ENCODE data around the gene RCAN2.

RCAN2 gene

DNA sequence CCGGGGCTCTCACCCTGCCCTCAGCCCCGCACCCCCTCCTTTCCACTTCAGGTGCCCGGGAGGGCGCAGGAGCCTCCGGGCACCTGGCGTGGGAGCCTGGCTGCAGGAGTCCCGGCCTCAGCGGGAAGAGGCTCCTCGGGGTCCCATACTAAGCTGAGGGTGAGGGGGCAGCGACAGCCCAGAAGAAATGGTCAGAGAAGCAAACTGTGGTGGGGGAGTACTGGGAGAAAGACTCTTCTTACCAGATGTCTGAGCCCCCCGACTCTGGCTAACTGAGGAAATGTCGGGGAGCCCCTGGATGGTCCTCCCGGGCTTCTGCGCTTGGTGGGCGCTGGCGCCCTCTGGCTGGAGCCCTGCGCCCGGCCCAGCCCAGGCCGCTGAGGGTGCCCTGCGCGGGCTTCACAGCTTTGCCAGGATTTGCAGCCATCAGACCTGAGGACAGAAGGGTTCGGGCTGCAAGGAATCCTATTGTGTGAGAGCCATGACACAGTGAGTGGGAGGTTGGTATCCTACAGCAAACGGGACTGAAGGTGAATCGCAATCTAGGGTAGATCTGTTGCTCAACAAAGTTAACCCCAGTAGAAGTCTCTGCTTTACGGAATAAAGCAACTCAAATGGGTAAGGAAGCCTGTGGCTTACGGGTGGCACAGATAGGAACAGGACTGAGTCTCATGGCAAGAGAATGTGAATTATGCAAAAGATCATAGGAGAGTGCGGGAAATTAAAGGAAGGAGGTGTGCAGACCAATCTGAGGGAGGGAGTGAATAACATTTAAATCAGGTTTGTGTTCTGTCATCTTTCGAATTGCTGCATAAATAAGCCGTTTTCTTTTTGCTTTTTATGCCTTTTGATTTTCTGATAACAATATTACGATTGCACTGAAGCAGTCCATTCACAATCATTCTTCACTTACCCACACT, 639 bp upstream of the RCAN2 start:
- DNase-seq = no peak

DNA sequence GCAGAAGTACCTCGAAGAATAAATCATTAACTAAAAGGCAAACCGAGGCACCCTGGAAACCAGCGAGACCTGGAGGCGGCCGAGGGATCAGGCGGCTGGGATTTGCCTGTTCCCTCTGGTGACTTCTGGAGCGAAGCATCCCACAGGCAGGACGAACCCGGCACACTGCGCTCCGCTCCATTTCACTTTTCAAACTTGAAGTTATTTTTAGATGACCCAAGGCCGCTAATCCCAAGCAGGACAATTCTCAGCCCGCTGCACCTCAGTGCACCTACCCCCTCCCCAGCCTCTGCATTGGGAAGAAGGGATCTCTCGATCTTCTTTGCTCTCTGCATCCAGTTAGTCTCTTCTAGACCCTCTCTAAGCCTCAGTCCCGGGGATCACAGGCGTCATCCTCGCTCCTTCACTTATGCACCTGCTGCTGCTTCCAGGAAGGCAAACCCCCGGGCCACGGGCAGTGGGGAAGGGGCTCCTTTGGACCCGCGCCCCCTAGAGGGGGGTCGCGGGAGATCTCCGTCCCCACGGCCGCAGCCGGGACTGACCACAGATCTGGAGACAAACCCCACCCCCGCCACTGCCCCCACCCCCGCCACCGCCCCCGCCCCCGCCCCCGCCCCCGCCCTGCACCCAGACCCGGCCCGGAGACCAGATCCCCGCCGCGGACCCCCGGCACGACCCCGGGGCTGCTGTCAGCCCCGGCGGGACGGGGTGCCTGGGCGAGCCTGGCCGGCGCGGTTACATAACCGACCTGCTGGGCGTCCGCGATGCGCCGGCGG, 636 bp downstream of the RCAN2 start:
- DNase-seq = no peak

DNA sequence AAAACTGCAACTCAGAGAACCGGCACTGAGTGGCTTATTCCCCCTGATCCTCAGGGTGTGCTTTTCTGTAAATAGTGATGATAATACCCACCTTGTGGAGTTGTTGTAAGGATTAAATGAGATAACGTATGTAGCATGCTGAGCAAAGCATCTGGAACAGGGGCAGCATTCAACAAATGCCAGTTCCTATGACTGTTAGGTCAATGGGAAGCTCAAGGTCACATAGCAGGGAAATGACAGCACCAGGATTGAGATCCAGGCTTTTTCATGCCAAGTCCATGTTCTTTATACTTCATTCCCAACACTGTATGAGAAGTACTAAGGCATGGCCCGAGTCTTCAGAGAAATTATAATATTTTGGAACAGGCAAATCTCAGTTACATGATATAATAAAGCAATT, 5.1 kb downstream of the RCAN2 start:
- no peak for DNase-seq

DNA sequence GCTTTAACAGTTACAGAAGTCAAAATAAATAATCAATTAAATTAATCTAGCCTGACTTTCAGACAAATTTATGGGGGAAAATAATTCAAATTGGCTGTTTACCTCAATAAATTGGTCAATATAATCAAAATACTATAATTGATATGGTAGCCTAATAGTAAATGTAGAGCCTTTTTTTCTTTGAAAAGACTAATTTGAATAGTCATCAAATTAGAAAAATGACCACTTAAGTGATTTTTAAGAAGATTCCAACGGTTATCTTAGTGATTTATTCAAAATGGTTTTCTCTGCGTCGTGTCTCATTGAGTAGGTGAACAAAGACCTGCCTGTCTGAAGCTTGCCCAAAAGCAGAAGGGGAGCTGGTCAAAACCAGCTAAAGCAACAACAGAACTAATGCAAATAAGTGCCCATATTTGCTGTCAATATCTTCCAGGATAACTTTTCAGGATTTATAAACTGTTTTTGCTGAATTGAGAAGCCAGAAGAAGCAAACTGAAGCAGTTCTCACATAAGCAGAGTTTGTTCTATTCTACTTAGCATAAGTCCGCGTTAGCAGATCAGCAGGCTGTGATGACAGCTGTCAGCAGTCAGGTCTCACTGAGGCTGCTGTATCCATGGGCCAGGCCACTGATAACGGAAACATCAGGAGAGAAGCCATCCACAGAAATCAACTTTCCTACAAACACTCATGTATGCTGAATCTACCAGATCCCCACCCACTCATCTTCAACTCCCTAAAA, 7.0 kb downstream of the RCAN2 start:
- no peak for DNase-seq

DNA sequence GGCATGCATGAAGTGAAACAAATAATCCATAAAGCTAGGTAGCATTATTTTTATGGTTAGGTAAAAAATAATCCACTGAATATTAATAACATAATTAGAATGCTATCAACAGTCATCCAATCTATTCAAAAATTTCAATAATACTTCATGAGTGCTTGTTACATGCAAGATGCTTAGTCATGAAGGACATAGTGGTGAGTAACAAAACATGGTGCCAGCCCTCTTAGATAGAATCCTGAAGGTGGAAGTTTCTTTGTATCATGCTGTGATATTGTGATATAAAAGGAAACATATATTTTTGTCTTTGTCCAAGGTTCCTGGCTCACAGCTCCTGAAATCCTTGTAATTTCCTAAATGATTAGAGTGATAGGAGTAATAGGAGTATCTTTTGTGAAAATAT, 14.9 kb downstream of the RCAN2 start:
- DNase-seq = no peak

GRCh38 chr6:46473881-46474280, 17.4 kb downstream of the RCAN2 start:
- no peak for DNase-seq

- no peak for DNase-seq
Observed at GRCh38 chr6:46472243-46472642, 19.0 kb downstream of the RCAN2 start.

DNA sequence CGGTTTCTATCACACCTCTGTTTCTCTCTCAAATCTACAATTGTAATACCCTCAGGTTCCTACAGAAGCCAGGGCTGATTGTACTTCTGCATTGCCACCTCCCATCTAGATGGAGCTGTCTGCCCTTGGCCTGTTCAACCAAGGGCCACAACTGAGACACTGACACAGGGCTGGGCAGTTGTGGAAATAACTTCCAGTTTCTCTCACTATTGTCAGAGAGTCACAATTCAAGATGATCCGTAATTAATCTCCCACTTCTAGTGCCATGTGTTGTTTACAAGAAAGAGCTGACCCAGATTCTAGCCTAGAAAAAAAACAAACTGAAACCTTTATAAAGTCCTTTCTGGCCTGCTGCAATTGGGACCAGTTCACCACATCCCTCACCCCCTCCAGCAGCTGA, 22.2 kb downstream of the RCAN2 start:
- DNase-seq = no peak

DNA sequence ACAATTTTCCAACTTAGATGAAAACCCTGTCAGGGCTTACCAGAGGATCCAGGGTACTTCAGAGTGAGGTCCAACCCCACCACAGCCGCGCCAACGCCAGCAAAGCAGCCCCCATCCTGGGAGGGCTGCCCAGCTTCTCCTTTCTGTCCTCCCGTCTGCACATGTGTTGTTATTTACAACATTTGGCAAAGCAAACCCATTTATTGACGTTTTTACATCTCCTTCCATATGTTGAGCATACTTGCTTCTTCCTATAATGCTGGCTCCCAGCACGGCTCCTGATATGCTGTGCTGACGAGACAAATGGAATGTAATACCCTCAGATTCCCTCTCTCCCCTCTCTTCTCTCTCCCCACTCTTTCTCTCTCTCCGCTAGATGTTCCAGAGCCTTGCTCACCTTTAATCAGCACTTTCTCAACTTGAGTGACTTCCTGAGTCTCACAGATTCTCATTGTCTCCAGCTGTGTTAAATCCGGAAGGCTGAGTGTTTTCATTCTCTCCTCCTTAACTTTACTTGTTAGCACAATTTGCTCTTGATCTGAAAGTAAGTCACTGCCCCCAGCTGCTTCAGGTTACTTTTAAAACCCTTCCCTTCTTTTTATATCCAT, 22.7 kb downstream of the RCAN2 start:
- no peak for DNase-seq

DNA sequence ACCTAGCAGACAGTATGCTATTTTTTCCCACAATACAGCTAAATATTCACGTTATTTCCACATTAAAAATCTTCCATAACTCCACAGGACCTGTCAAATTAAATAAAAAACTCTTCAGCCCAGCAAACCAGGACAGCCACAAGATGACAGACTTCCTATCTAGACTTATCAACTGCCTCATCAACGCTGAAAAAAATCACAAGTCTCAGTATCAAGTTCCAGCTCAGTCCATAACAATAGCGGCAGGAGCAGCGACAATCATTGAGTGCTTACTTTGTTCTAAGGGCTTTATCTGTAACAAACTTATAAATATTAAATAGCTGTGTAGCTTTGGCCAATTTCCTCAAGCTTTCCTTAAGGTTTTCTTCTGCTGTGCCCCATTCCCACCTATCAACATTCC, 24.7 kb downstream of the RCAN2 start:
- no peak for DNase-seq

DNA sequence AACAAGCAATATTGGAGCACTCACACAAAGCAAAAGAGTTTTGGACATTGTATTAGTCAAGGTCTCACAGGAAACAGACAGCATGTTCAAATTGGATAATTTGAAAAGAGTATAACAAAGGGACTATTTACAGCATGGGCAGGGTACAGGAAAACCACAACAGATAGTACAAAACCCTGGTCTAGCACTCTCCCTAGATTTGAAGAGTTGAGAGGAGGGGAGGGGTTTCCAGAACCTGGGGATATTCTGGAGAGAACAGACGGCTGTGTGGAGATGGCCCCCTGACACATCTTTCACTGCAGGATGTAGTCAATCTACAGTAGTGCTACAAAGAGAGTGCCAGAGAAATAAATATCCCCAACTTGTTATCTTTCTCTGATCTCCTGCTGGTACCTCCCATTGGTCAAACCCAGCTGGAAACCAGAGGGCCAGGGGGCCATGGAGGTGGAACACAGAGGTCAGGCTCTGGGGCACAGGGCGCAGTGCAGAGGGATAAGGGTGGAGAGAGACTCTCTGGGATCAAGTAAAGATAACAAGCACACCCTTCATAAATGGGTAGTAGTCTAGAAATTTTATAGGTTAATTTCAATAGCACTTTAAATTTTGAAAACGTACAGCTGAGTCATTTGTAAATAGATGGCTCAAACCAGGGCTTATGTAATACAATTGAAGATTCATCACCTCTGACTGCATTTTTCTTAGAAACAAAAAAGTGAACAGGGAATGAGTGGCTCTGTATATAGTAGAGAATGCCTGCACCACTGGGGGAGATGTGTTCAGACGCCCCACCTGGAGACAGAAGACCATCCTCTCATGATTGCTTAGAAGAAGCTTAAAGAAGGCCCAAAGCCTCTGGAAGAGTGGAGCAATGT, 25.7 kb downstream of the RCAN2 start:
- DNase-seq = no peak

DNA sequence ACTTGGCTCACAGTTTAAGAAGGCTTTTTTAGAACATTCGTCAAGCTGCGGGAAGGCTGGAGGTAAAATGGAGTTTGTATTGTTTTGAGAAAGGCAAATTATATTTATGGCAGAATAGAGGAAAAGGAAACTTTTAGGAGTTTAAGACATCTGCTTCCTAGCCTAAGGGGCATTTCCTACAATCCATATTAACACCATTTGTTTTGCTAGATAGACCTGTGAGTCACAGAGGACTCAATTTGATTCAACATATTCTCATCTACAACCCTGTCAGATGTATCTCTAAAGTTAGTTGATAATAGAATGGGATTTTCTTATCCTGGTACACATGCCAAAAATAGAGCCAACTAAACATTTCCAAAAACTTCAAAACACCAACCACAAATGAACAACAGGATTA, 35.0 kb downstream of the RCAN2 start:
- DNase-seq = no peak

DNA sequence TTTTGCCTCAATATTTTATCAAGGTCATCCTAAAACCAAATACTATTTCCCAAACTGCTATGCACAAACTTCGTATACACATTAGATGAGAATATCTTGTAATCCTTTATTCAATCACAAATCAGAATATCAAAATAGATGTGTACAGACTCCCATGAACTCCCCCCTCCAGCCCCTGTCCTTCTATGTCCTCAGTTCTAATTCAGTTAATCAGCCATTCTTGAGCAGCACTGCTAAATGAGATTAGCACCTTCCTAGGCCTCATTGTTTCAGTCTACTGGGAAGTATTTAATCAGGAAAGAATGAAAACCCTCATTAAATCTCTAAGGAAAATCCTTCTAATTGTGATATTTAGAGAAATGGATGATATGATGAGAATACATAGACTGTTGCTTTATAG, 36.6 kb downstream of the RCAN2 start:
- DNase-seq = no peak

- DNase-seq = no peak
Observed at GRCh38 chr6:46453741-46454316, 37.4 kb downstream of the RCAN2 start.

DNA sequence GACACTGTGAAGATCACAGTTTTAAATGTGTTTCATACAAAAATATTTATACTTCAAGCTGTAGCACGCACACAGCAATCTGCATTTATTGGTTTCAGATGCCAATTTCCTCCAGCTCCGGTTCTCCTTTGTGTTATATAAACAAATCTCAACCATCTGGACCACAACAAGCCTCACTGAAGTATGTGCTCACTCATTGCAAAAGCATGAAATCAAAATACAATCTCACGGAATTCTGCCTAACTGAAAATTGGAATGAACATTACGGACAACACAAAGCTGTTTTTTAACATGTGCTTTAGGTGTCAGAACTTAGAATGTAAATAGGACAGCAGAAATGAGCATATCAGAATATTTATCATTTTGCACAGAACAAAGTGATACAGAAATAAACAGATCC, 38.0 kb downstream of the RCAN2 start:
- DNase-seq = no peak

DNA sequence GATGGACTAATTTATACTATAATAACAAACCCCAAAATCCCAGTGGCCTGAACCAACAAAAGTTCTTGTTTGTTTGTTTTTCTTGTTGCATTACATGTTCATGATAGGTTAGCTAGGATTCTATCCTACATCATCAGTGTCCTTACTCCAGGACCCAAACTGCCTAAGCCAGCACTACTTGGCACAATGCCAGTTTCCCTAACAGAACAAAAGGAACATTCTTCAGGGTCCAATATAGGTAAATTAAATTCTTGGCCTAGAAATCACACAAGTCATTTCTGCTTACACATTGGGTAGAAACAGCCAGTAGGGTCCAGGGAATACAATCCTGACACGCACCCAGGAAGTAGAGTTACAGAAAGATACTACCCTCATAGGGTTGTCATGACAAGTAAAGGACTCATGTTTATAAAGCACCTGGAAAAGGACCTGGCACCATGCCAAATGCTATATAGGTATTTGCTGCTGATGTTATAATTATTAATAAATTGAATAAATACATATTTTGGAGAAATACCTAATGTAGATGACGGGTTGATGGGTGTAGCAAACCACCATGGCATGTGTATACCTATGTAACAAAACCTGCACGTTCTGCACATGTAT, 38.8 kb downstream of the RCAN2 start:
- no peak for DNase-seq

DNA sequence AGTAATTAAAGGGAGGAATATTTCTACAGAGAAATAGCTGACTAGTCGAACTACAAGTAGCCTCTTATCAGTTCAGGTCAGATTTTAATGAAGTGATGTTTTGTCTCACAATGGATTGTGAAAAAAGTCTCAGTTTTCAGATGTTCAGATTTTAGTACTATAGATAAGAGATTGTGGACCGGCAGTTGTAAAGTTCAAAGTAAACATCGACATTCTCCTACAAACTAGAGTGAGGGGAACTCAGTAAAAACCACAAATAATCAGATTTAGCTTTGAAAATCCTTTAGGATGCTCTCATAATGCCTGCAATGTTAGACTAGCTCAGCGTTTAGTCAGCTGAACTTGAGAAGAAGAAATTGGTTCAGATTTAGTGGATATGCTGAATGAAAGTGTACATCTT, 39.9 kb downstream of the RCAN2 start:
- no peak for DNase-seq

DNA sequence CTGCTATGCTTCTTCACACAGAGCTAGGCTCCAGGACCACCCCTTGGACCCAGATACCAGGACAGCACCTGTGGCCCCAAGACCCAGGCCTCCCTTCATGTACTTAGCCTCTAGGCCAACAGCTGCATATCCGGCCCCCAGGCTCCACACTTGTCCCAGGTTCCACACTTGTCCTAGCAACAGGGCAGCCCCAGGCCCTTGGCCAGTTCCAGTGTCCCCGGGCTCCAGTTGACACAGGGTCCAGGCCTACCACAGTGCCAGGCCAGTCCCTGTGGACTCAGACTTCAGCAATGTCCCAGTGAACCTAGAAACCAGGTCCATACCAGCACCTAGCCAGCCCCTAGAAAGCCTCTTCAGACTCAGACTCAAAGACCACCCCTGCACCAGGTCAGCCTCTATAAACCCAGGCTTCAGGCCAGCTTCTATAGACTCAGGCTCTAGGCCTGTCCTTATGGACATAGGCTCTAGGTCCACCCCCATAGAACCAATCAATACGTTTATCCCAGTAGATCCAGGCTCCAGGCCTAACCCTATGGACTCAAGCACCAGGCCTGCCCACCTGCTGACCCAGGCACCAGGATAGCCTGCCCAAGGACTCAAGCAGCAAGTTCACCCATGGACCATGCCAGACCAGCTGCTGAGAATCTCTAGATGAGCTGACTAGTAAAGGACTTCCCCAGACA, 46.3 kb downstream of the RCAN2 start:
- no peak for DNase-seq

GRCh38 chr6:46443623-46444022, 47.6 kb downstream of the RCAN2 start:
- no peak for DNase-seq

DNA sequence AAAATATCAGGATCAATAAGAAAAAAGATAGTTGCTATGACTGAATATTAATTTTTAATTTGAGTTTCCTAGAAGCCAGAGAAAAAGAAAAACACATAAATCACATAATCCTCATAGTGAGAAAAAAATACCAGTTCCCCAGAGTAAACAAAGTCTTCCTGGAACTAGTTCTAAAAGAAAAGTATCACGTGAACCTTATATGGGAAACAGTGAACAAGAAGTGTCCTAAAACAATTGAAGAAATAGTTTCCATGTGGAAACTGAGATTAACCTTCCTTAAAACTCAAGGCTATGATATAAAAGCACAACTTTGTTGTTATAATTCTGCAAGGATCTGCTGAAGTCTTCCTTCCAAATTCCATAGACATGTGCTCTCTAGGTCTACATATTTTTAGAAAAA, 50.6 kb downstream of the RCAN2 start:
- no peak for DNase-seq

- no peak for DNase-seq
Observed at GRCh38 chr6:46440141-46440540, 51.1 kb downstream of the RCAN2 start.
